Stomach (tissue), 9 donors: ENCODE results near the gene UBA52. TPM values are rescaled to one million over a fixed set of nuclear protein-coding genes. Genes with fewer than 3 reads are reported as not detected.

Experiments
- DNase-seq, 2 donors: peaks; one replicate each; pipeline versions ENCODE4 v3.0.0 to v3.0.0-alpha.2; 2013 to 2019
- H3K27ac ChIP-seq, 5 donors: fragments of 200-600 bp in 4 of 5; sonication (generic) in 4 of 5; one replicate each; pipeline ENCODE4 v1.5.1; 2013 to 2019; ENCODE audit warnings: mild to moderate bottlenecking in 1 of 5, moderate library complexity in 1 of 5
- H3K27me3 ChIP-seq, 3 donors: fragments of 200-600 bp; sonication (generic); one replicate each; pipeline ENCODE4 v1.5.1; 2017 to 2019; ENCODE audit warnings: mixed run types in 1 of 3
- H3K36me3 ChIP-seq, 4 donors: fragments of 200-600 bp; sonication (generic); 1 replicate in 3 of 4; 2 replicates in 1 of 4; pipeline ENCODE4 v1.5.1; 2016 to 2019
- H3K4me1 ChIP-seq, 4 donors: fragments of 200-600 bp; sonication (generic); one replicate each; pipeline ENCODE4 v1.5.1; 2016 to 2019
- H3K4me3 ChIP-seq, 4 donors: fragments of 200-600 bp; sonication (generic) in 3 of 4; one replicate each; pipeline ENCODE4 v1.5.1; 2016 to 2019; ENCODE audit warnings: mild to moderate bottlenecking in 1 of 4
- H3K9me3 ChIP-seq, 4 donors: fragments of 200-600 bp; sonication (generic); one replicate each; pipeline ENCODE4 v1.5.1; 2016 to 2019
- CTCF ChIP-seq, 7 experiments: fragments of 450-650 bp in 4 of 7; fragments of 200-600 bp in 3 of 7; sonication (generic) in 3 of 7; IDR thresholded peaks; one replicate each; pipeline ENCODE4 v1.5.1; 2016 to 2019; ENCODE audit warnings: antibody characterized with exemption in 7 of 7, control low read depth in 2 of 7, mild to moderate bottlenecking in 1 of 7
- EP300 ChIP-seq: sonication (generic); formaldehyde crosslinking; IDR thresholded peaks from one replicate; pipeline ENCODE4 v1.6.1; 2017; ENCODE audit warnings: antibody characterized with exemption
- POLR2A ChIP-seq, 4 donors: fragments of 450-650 bp; IDR thresholded peaks; one replicate each; pipeline ENCODE4 v1.6.1; 2016; ENCODE audit warnings: antibody characterized with exemption in 4 of 4, control low read depth in 2 of 4, mild to moderate bottlenecking in 1 of 4, moderate library complexity in 1 of 4
- POLR2AphosphoS5 ChIP-seq, 3 donors: sonication (generic); formaldehyde crosslinking; IDR thresholded peaks; one replicate each; pipeline ENCODE4 v1.6.1; 2016; ENCODE audit warnings: antibody characterized with exemption in 3 of 3
- WGBS, 5 donors: extraction: QIAGEN DNeasy Blood & Tissue Kit in 3 of 5; methylation state at CpG; one replicate each; pipeline versions ENCODE4 v1.1.5 to v1.1.7; 2013 to 2018; 5-methylcytosine and 5-hydroxymethylcytosine counted together
- intact Hi-C: fragments of 100-400 bp; cut with DNase I; formaldehyde crosslinking; loops from one replicate; pipeline ENCODE4 v1.15.1; 2023; ENCODE audit warnings: low total_unique reads
- polyA plus RNA-seq, 3 donors: library from polyadenylated mRNA; stranded (reverse); fragments of 200-250 nt; gene quantifications; one replicate each; pipeline ENCODE4 v1.2.3, GENCODE V29; 2013
- total RNA-seq, 5 donors: library from RNA; depleted of rRNA; stranded (reverse); fragments of >200 nt; gene quantifications; one replicate each; pipeline versions ENCODE4 v1.1.0 to v1.2.3, GENCODE V29; 2014 to 2016
- donor health status: healthy with polysubstance abuse.
- donor health status: Bipolar disorder and iron deficiency.
- donor health status: healthy.

The UBA52 gene
- total and polyA plus RNA-seq, 8 donors, result 84.3 to 1,681 (median 493) TPM

DNA sequence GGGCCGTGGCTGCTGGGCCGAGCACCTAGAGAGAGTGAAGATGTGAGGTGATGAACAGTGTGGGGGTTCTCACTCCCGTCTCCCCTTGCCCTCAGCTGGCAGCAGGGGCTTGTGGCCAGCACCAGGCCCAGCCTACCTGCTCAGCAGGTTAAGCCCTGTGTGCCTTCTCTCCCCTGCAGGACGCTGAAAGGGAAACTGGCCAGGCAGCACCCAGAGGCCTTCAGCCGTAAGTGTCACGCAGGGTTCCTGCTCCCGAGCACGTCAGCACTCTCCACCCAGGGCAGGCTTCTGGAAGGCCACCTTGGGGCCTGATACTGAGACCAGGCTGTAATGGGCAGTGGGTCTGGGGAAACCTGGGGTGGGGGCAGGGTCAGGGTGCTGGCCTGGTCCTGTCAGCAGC is 4.7 kb upstream of the UBA52 start:
- intact Hi-C loops, result loop anchor here (10.0 kb wide), 1 partner anchor 102 kb away; no protein-coding TSS in a partner anchor
- H3K36me3 ChIP-seq, result peaks cover 54 to 78% (median 77%) of the 10 kb centered on the region in 4 donors
- H3K27me3 ChIP-seq, result no peaks in the 10 kb centered on the region
- no peak overlapping the region for H3K4me3 ChIP-seq
- DNase-seq, result no peak
- no peak for TF ChIP-seq EP300
- TF ChIP-seq POLR2A (IDR thresholded peaks at IDR 0.05), result no peak
- no peak for TF ChIP-seq CTCF (IDR thresholded peaks at IDR 0.05)
- TF ChIP-seq POLR2AphosphoS5 (IDR thresholded peaks at IDR 0.05), result no peak
- H3K27ac ChIP-seq, result no peak overlapping the region
- 88 to 100% (median 94%) methylated on average over 4 to 8 of the region's 8 CpGs for WGBS, 5 donors
- no peaks in the 10 kb centered on the region for H3K9me3 ChIP-seq
- peaks cover 0 to 8% (median 7%) of the 10 kb centered on the region in 4 donors for H3K4me1 ChIP-seq

GRCh38 chr19:18568367-18568766 is 3.3 kb upstream of the UBA52 start:
- 92 to 100% (median 94%) methylated on average over 6 to 15 of the region's 15 CpGs for WGBS, 5 donors
- no peak for DNase-seq
- Histone ChIP-seq H3K36me3 (peaks cover 51 to 71% (median 67%) of the 10 kb centered on the region in 4 donors), H3K27ac (no peak overlapping the region), H3K4me3 (no peak overlapping the region), H3K4me1 (peaks cover 12 to 21% (median 20%) of the 10 kb centered on the region in 4 donors), H3K27me3 (no peaks in the 10 kb centered on the region), H3K9me3 (no peaks in the 10 kb centered on the region)
- TF ChIP-seq POLR2AphosphoS5 (IDR thresholded peaks at IDR 0.05) (no peak), EP300 (no peak), POLR2A (IDR thresholded peaks at IDR 0.05) (no peak), CTCF (IDR thresholded peaks at IDR 0.05) (no peak)
- intact Hi-C loops, result loop anchor here (10.0 kb wide), 1 partner anchor 104 kb away; no protein-coding TSS in a partner anchor

GRCh38 chr19:18574691-18575291 is 3.1 kb downstream of the UBA52 start:
- H3K4me3 ChIP-seq, result no peak overlapping the region
- H3K9me3 ChIP-seq, result no peaks in the 10 kb centered on the region
- peaks cover 40 to 56% (median 53%) of the 10 kb centered on the region in 4 donors for H3K36me3 ChIP-seq
- no peak for TF ChIP-seq POLR2A (IDR thresholded peaks at IDR 0.05)
- TF ChIP-seq EP300, result no peak
- TF ChIP-seq POLR2AphosphoS5 (IDR thresholded peaks at IDR 0.05), result no peak
- TF ChIP-seq CTCF (IDR thresholded peaks at IDR 0.05), result no peak
- intact Hi-C loops, result no loop called here
- no peaks in the 10 kb centered on the region for H3K27me3 ChIP-seq
- no peak overlapping the region for H3K27ac ChIP-seq
- peaks cover 15 to 31% (median 26%) of the 10 kb centered on the region in 4 donors for H3K4me1 ChIP-seq
- WGBS, 5 donors, result 93 to 95% (median 94%) methylated on average over 18 of the region's 18 CpGs
- no peak for DNase-seq

- Histone ChIP-seq H3K4me1 (peaks cover 15 to 23% (median 20%) of the 10 kb centered on the region in 4 donors), H3K9me3 (no peaks in the 10 kb centered on the region), H3K27me3 (no peaks in the 10 kb centered on the region), H3K4me3 (no peak overlapping the region), H3K27ac (no peak overlapping the region), H3K36me3 (peaks cover 40 to 56% (median 53%) of the 10 kb centered on the region in 4 donors)
- intact Hi-C loops, result no loop called here
- DNase-seq, result no peak
- WGBS, 5 donors, result 85 to 95% (median 94%) methylated on average over 7 to 8 of the region's 8 CpGs
- TF ChIP-seq CTCF (IDR thresholded peaks at IDR 0.05), result no peak
- no peak for TF ChIP-seq POLR2AphosphoS5 (IDR thresholded peaks at IDR 0.05)
- TF ChIP-seq POLR2A (IDR thresholded peaks at IDR 0.05), result no peak
- TF ChIP-seq EP300, result no peak
Observed at GRCh38 chr19:18576383-18576782, 4.7 kb downstream of the UBA52 start.
